GM19438 (cell line): Measurements from ENCODE around the gene PRUNE2.

Experiments used
- ATAC-seq: cut with Tn5 transposase; IDR thresholded peaks from one replicate; pipeline ENCODE4 v1.9.1; 2021; ENCODE audit warnings: low read depth; ENCODE audit not compliant: unreplicated experiment

PRUNE2 gene

GRCh38 chr9:76810377-76810957 lies 95.4 kb downstream of the PRUNE2 start:
- no peak for ATAC-seq

GRCh38 chr9:76808636-76809035 lies 97.3 kb downstream of the PRUNE2 start:
- no peak for ATAC-seq

GRCh38 chr9:76803762-76804161 lies 102.2 kb downstream of the PRUNE2 start:
- ATAC-seq: no peak

- ATAC-seq: no peak
Measured at GRCh38 chr9:76803083-76803482, 102.8 kb downstream of the PRUNE2 start.

- no peak for ATAC-seq
Measured at GRCh38 chr9:76800901-76801300, 105.0 kb downstream of the PRUNE2 start.

GRCh38 chr9:76799473-76799872 lies 106.4 kb downstream of the PRUNE2 start:
- ATAC-seq: no peak

GRCh38 chr9:76798527-76798926 lies 107.4 kb downstream of the PRUNE2 start:
- ATAC-seq: no peak

- no peak for ATAC-seq
Measured at GRCh38 chr9:76796296-76796695, 109.6 kb downstream of the PRUNE2 start.

- no peak for ATAC-seq
Measured at GRCh38 chr9:76793784-76794431, 112.0 kb downstream of the PRUNE2 start.

- ATAC-seq: no peak
Measured at GRCh38 chr9:76789840-76790239, 116.1 kb downstream of the PRUNE2 start.

GRCh38 chr9:76787677-76788076 lies 118.2 kb downstream of the PRUNE2 start:
- no peak for ATAC-seq

GRCh38 chr9:76785501-76785900 lies 120.4 kb downstream of the PRUNE2 start:
- no peak for ATAC-seq

GRCh38 chr9:76784881-76785280 lies 121.0 kb downstream of the PRUNE2 start:
- no peak for ATAC-seq

GRCh38 chr9:76772686-76773445 lies 133.0 kb downstream of the PRUNE2 start:
- no peak for ATAC-seq

- no peak for ATAC-seq
Measured at GRCh38 chr9:76766126-76766525, 139.8 kb downstream of the PRUNE2 start.

GRCh38 chr9:76764138-76764537 lies 141.8 kb downstream of the PRUNE2 start, which contains the start of gene PCA3:
TSS of gene PCA3 (plus strand) at chr9:76764438.
- no peak for ATAC-seq

- no peak for ATAC-seq
Measured at GRCh38 chr9:76761448-76761847, 144.5 kb downstream of the PRUNE2 start.

GRCh38 chr9:76759732-76760131 lies 146.2 kb downstream of the PRUNE2 start:
- ATAC-seq: no peak

GRCh38 chr9:76758476-76758875 lies 147.4 kb downstream of the PRUNE2 start:
- no peak for ATAC-seq

GRCh38 chr9:76756941-76757673 lies 148.8 kb downstream of the PRUNE2 start:
- no peak for ATAC-seq

- peak; percentile 30 for ATAC-seq
Measured at GRCh38 chr9:76756268-76756640, 149.7 kb downstream of the PRUNE2 start.
